Activated CD4-positive, alpha-beta T cell treated with anti-CD3 and anti-CD28 coated beads, Interleukin-10, Interleukin-2, amounts not matched to agents 100 ng/mL and 50 ng/mL, durations not matched to agents 16 hours and 8 hours (primary cell): ENCODE data around the gene ASGR1.

Source experiments
- DNase-seq: peaks from one replicate; pipeline ENCODE4 v3.0.0-alpha.2; 2020

Gene ASGR1, protein sequence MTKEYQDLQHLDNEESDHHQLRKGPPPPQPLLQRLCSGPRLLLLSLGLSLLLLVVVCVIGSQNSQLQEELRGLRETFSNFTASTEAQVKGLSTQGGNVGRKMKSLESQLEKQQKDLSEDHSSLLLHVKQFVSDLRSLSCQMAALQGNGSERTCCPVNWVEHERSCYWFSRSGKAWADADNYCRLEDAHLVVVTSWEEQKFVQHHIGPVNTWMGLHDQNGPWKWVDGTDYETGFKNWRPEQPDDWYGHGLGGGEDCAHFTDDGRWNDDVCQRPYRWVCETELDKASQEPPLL

DNA sequence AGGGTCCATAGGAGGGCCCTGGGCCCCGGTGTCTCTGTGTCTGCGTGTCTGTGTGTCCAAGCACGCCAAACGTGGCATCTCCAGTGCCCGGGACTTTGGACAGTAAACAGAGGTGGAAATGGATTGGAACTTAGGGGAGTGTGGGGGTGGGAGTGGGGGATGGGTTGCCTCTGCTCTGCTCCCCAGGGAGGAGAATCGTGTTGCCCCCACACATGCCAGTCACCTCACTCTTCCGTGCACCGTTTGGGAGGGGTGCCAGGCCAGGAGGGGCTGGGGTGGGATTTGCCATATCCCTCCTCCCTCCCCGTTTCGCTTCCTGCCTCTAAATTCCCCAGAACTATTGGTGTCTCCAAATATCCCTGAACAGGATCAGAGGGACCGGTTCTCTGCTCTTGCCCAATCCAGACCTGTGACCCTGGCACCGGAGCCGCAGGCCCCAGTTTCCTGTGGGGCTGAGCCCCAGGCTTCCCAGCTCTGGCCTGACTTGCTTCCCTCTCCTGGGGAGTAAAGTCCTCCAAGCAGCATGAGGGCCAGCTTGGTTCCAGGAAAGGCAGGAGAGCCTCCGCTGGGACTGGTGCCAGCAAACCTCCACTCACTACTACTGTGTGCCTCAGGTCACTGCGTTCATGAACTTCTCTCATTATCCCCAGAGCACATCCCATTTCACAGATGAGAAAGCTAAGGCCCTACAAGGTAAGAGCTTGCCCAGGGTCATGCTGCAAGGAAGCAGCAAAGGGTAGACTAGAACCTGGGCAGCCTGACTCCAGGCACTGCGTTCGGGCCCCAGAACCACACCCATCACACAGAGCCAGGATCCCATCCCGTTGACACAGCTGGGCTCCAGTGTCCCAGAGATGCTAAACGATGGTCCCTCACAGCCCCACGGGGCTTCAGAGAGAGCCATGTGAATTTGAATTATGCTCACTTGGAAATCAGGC is at the start of gene ASGR1:
Gene ASGR1 (minus strand): TSS at position 54 of the 938 bp plus-strand sequence. CDS start 807 bp downstream, outside the sequence.
- DNase-seq = no peak

- no peak for DNase-seq
Measured at GRCh38 chr17:7228920-7229319, 49.8 kb upstream of the ASGR1 start.

DNA sequence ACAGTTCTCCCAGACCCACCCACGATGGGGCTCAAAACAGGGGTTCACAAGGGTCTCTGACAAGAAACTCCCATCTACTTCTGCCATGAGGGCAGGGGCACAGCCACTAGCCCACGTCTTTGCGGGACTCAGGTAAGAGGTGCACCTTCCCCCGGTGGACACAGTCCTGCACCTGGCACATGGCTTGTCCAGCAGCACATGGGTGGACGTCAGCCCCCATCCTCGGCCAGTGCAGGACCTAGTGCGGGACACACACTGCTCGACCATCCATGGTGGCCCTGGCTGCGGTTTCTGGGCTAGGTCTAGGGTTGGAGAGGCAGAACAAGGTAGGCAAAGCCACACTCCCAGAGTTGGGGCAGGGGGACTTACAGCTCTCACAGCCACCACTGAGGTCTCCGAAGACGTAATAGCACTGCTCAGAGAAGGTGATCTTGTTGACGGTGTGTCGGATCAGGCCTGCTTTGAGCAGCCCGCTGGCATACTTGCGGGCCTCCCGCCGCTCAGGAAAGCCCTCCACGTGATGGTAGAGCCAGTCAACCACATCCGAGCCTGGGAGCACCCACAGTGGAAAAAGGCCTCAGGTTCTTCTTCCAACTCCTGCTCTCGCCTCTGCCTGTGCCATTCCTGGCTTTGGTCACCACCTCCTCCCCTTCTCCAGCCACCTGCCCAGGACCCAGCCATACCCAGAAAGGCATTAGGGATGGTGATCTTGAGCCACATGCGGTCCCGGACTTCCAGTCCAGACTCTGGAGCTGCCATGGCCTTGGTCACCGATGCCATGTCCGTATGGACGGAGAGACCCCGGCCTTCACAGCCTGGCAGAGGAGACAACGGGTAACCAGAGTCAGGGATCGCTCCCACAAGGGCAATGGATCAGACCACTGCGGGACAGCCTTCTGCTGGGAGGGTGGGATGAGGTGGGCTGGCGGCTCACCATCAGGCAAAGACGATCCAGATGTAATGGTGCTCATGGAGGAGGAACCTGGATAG is 47.8 kb upstream of the ASGR1 start:
- DNase-seq = no peak

DNA sequence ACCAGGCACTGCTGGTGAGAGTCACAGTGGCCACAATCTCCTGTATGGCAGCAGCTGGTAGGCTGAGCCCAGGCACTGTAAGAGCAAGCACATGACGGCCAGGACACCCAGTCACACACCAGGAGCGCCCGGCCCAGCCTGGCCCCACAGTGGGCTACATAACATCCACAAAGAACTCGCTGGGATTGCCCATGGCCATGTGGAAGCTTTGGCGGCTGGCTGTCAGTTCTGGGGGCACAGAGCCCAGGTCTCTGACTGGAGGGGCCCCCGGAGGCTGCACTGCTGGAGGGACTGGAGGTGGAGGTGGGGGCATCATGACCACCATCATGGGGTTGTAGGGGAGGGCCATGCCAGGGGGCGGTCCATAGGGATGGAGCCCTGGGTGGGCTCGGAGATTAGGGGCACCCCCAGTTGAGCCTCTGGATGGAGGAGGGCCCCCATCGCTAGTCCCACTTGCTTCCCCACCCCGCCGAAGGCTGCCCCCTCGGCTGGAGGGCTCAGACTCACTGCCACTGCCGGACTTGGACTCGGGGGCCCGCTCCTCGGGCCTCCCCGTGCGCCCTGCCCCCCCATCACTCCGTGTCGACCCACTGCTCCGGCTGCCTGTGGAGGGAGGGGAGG is 46.7 kb upstream of the ASGR1 start:
- DNase-seq = no peak

DNA sequence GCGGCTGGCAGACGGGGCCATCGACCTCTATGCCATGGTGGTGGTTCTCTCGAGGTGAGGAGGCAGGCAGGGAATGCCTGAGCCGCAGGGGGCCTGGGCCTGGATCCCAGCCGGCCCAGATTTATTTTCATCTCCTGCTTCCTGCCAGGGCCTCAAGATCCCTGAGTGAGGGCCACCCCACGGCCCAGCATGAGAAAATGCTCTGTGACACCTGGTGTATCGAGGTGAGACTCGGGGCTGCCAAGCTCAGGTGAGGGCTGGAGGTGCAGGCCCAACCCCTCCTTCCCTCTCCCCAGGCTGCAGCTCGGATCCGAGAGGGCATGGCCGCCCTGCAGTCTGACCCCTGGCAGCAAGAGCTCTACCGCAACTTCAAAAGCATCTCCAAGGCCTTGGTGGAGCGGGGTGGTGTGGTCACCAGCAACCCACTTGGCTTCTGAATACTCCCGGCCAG is 45.5 kb upstream of the ASGR1 start:
- no peak for DNase-seq

DNA sequence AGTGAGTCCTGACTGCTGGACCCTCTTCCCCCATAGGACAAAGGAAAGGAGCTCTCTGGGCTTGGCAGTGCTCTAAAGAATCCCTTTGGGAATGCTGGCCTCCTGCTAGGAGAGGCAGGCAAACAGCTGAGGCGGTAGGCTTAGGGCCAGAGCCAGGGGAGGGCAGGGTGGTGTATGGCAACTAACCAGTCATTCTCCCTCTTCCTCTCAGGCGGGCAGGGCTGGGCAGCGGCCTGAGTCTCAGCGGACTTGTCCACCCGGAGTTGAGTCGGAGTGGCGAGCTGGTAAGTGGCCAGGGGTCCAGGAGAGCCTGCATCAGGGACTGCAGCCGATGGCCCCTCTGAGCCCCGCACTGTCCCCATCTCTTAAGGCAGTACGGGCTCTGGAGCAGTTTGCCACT is 44.9 kb upstream of the ASGR1 start:
- no peak for DNase-seq

DNA sequence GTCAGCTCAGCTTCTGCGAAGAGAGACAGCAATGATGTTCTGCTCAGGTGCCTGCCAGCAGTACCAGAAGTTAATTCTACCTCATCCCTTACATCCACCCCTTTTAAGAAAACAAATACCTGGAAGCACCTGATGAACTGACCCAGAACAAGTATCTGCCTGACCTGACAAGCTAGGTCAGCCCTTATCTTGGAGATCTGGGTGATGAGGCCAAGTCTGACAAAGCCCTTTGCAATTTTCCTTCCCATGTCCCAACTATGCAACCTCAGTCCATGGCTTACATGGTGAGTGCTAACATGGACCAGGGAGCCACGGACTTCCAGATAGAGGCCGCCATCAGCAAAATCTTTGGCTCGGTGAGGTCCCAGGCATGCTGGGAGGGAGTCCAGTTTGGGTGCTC is 44.2 kb upstream of the ASGR1 start:
- no peak for DNase-seq

DNA sequence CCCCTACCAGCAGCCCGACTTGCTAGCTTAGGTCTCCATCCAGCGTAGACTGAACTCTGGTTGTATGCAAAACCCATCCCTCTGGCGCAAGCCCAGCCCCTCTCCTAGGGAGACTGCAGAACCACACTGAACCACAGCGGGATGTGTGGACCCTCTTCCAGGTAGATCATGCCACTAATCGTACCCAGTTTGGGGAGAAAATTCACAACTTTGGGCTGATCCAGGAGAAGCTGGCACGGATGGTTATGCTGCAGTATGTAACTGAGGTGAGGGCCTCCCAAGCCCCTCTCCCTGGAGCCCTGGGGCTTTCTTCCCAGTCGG is 43.8 kb upstream of the ASGR1 start:
- DNase-seq = no peak

DNA sequence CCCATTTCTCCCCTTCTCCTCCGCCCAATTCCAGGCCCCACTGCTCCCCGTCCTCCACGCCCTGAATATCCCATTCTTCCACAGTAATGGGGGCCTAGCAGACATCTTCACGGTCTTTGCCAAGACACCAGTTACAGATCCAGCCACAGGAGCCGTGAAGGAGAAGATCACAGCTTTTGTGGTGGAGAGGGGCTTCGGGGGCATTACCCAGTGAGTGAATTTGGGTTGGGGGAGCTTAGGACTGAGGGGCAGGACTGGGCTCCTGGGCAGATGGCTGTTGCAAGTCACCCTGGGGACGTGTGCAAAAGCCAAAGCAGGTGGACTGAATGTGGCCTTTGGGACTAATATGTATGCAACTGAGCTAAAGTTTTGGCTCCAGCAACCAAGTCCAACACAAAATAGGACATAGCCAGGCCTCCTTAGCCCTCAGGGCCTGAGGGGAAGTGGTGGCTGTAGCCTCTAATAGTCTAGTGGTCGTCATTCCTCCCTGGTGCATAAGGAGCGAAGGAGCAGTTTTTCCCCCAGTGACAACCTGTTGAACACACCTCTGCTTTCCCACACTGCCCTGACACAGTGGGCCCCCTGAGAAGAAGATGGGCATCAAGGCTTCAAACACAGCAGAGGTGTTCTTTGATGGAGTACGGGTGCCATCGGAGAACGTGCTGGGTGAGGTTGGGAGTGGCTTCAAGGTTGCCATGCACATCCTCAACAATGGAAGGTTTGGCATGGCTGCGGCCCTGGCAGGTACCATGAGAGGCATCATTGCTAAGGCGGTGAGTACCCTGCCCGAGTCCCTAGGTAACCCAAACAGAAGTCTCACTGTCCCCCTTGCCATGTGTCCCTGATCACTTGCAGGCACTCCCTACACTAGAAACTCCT is 43.2 kb upstream of the ASGR1 start:
- no peak for DNase-seq

GRCh38 chr17:7221278-7222092 is 42.3 kb upstream of the ASGR1 start:
- no peak for DNase-seq

- DNase-seq = peak; percentile 78
Measured at GRCh38 chr17:7220593-7221277, 41.6 kb upstream of the ASGR1 start.

- DNase-seq = peak; percentile 89
Measured at GRCh38 chr17:7219812-7220592, 40.8 kb upstream of the ASGR1 start, which contains the start of the genes ACADVL and DLG4. Gene ACADVL (plus strand): TSS chr17:7219938. CDS start chr17:7219985, 47 bp downstream. Gene DLG4 (minus strand): TSS chr17:7219836.

- DNase-seq = no peak
Measured at GRCh38 chr17:7219229-7219811, 40.1 kb upstream of the ASGR1 start.

GRCh38 chr17:7218758-7219157 is 39.6 kb upstream of the ASGR1 start:
- DNase-seq = no peak

DNA sequence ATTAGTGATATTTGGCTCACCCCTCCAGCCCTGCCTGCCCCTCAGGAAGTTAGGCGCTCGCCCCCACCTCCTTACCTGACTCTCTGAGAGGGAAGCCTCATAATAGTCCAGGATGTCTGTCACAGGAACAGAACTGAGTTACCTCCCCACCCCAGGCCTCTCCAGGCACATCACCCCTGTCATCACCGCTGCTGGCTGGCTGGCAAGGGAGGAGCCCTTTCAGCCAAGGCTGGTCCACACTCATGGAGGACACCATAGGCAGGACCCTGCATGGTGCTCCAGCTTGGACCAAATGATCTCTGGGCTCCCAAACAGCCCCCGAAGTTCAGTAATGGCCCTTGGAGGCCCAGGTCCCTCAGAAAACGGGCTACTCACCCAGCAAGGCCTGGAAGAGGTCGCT is 39.0 kb upstream of the ASGR1 start:
- no peak for DNase-seq

DNA sequence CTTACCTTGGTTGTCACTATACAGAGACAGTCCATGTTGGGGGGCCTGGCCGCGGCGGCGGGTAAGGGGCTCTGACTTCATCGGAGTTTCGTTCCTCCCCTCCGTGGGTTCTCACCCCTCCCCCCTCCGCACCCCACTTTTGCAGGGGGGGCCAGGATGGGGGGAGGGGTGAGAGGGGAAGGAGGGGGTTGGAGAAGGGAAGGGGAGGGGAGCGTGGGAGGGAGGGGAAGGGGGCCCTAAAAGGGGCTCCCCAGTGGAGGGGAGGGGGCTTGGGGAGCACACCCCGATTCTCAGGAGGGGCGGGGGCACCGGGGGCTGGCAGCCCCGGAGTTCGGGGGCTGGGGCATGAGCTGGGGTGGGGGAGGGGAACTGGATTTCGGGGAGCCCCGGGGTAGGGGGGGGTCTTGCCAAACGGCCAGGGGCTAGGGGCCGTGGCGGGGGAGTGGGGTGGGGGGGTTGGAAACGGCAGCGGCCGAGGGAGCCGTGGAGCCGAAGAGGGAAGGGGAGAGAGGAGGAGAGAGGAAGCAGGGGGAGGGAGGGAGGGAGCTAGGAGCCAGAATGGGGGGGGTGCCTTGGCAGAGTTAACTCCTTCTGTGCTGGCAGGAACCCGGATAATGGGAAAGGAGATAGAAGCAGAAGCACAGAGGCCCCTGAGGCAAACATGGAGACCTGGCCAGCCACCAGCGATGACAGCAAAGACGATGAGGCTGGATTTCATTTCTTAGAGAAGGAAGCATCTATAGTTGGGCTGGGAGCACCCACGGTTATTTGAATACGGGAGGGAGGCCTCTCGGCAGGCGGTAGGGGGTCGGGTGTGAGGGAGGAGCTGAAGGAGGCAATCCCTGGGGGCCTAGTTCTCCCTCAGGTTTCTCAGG is 38.2 kb upstream of the ASGR1 start:
- DNase-seq = no peak
